Ishikawa (cell line): ENCODE measurements around the gene PANX3.

Experiments
- CEBPB ChIP-seq: IDR thresholded peaks from 2 replicates; pipeline ENCODE4 v1.6.1; 2012
- CREB1 ChIP-seq: IDR thresholded peaks from 2 replicates; pipeline ENCODE4 v1.6.1; 2012; ENCODE audit warnings: low read depth
- EGR1 ChIP-seq: IDR thresholded peaks from 2 replicates; pipeline ENCODE4 v1.6.1; 2012
- EP300 ChIP-seq: IDR thresholded peaks from 2 replicates; pipeline ENCODE4 v1.6.1; 2012; ENCODE audit warnings: borderline replicate concordance
- FOXM1 ChIP-seq: IDR thresholded peaks from 2 replicates; pipeline ENCODE4 v1.6.1; 2012; ENCODE audit warnings: low read depth, borderline replicate concordance
- NFIC ChIP-seq: IDR thresholded peaks from 2 replicates; pipeline ENCODE4 v1.6.1; 2012
- RAD21 ChIP-seq: IDR thresholded peaks from 2 replicates; pipeline ENCODE4 v1.6.1; 2012; ENCODE audit warnings: low read depth
- TAF1 ChIP-seq: IDR thresholded peaks from 2 replicates; pipeline ENCODE4 v1.6.1; 2012; ENCODE audit warnings: low read depth, mild to moderate bottlenecking
- TCF12 ChIP-seq: IDR thresholded peaks from 2 replicates; pipeline ENCODE4 v1.6.1; 2012; ENCODE audit warnings: low read depth
- TEAD4 ChIP-seq: IDR thresholded peaks from 2 replicates; pipeline ENCODE4 v1.6.1; 2012
- YY1 ChIP-seq: IDR thresholded peaks from 2 replicates; pipeline ENCODE4 v1.6.1; 2012; ENCODE audit warnings: low read depth
- ZBTB7A ChIP-seq: IDR thresholded peaks from 2 replicates; pipeline ENCODE4 v1.6.1; 2012; ENCODE audit warnings: low read depth
- TF ChIP-seq, protein P1 (sequence below): IDR thresholded peaks from 2 replicates; pipeline ENCODE4 v1.6.1; 2012; ENCODE audit warnings: low read depth, mild to moderate bottlenecking
- TF ChIP-seq, protein P2 (sequence below): IDR thresholded peaks from 2 replicates; pipeline ENCODE4 v1.6.1; 2012
- TF ChIP-seq, protein P3 (sequence below): IDR thresholded peaks from 2 replicates; pipeline ENCODE4 v1.6.1; 2012

Gene PANX3

DNA sequence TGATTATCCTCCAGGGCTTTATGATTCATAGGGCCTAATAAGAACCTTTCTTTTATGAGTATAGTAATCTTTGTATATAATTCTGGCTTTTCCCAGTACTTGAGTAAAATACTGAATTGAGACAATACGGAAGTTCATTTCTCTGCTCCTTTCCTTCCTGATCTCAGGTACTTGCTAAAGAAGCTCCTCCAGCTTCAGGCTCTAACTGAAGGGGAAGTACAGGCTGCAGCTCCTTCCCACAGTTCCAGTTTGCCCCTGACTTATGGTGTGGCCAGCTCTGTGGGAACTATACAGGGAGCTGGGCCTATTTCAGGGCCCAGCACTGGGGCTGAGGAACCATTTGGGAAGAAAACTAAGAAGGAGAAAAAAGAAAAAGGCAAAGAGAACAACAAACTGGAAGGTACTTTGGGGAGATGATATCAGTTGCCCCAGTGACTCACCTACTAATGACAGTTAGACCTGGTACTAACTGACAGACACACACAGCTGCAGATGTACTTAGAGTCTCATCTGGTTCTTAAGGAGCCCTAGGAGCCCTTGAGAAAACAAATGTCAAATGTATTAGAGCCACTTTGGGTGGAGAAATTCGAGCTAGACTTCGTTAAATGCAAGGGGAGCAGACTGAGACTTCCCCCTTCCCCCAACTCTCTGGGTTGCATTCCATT is 14.4 kb downstream of the PANX3 start:
- TF ChIP-seq YY1 (no peak), TCF12 (no peak), FOXM1 (no peak), NFIC (no peak), CREB1 (no peak), CEBPB (no peak), TEAD4 (no peak), ZBTB7A (no peak)
- TF ChIP-seq, protein P1, sequence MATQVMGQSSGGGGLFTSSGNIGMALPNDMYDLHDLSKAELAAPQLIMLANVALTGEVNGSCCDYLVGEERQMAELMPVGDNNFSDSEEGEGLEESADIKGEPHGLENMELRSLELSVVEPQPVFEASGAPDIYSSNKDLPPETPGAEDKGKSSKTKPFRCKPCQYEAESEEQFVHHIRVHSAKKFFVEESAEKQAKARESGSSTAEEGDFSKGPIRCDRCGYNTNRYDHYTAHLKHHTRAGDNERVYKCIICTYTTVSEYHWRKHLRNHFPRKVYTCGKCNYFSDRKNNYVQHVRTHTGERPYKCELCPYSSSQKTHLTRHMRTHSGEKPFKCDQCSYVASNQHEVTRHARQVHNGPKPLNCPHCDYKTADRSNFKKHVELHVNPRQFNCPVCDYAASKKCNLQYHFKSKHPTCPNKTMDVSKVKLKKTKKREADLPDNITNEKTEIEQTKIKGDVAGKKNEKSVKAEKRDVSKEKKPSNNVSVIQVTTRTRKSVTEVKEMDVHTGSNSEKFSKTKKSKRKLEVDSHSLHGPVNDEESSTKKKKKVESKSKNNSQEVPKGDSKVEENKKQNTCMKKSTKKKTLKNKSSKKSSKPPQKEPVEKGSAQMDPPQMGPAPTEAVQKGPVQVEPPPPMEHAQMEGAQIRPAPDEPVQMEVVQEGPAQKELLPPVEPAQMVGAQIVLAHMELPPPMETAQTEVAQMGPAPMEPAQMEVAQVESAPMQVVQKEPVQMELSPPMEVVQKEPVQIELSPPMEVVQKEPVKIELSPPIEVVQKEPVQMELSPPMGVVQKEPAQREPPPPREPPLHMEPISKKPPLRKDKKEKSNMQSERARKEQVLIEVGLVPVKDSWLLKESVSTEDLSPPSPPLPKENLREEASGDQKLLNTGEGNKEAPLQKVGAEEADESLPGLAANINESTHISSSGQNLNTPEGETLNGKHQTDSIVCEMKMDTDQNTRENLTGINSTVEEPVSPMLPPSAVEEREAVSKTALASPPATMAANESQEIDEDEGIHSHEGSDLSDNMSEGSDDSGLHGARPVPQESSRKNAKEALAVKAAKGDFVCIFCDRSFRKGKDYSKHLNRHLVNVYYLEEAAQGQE, result no peak
- TF ChIP-seq, protein P2, sequence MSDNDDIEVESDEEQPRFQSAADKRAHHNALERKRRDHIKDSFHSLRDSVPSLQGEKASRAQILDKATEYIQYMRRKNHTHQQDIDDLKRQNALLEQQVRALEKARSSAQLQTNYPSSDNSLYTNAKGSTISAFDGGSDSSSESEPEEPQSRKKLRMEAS, result no peak
- TF ChIP-seq, protein P3, sequence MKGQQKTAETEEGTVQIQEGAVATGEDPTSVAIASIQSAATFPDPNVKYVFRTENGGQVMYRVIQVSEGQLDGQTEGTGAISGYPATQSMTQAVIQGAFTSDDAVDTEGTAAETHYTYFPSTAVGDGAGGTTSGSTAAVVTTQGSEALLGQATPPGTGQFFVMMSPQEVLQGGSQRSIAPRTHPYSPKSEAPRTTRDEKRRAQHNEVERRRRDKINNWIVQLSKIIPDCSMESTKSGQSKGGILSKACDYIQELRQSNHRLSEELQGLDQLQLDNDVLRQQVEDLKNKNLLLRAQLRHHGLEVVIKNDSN, result no peak

DNA sequence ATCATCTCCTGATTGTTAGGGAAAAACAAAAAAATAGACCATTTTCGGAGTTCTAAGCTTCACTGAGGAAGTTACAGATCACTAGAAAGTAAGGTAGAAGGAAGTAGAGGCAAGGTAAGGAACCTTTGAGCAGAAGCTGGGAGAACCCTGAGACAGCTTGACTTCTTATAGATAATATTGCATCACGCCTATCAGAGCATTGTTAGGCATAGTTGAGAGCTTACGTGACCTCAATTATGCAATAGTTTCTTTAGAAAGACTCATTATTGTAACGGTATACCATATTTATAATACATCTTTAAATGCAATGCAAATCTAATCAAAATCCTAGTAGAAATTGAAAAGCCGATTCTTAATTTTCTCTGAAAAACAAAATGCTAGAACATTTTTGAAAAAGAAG is 16.3 kb downstream of the PANX3 start:
- TF ChIP-seq FOXM1 (no peak), CEBPB (no peak), RAD21 (no peak), YY1 (no peak), TAF1 (no peak), CREB1 (no peak), ZBTB7A (no peak), TEAD4 (no peak), TCF12 (no peak), NFIC (no peak)
- TF ChIP-seq, protein P3, result no peak
- TF ChIP-seq, protein P1, result no peak
- TF ChIP-seq, protein P2, result no peak

DNA sequence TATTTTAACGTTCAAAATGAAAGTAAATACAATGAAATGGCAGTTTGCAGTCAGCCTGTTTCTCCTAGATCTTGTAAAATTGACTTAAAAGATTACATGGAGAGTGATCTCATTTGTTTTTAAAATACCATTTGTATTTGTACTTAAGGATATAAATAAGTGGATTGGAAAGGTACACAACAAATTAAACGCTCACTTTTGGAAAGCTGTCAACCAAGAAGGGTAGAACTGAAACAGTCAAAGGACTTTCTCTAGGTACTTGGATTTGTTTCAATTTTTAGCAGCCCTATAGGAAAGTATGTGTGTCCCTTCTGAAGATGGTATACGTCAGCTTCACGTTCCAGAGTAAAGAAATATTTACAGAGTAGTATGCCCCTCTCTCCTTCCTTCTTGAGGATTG is 18.7 kb downstream of the PANX3 start:
- TF ChIP-seq EP300, result no peak
- TF ChIP-seq FOXM1, result no peak
- TF ChIP-seq NFIC, result no peak
- TF ChIP-seq TAF1, result no peak
- TF ChIP-seq RAD21, result no peak
- TF ChIP-seq, protein P1, result no peak
- no peak for TF ChIP-seq EGR1
- TF ChIP-seq, protein P2, result no peak

DNA sequence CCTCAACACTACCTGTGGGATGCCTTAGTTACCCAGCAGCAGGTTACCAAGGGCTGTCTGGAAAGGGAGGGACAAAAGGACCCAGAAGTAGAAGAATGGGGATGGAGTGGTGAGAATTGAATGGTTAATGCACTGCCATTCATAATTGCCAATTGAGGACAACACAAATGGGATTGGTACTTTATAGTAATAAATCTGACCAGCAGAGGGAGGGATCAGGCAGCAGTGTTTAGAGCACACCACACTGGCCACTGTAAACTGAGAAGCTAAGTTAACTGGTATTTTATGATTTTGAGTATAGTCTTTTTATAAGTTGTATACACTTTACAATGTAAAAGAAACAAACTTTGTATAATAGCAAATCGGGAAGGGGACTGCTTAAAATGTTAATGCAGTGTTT is 22.1 kb downstream of the PANX3 start:
- TF ChIP-seq, protein P1, result no peak
- no peak for TF ChIP-seq EP300
- no peak for TF ChIP-seq TEAD4
- TF ChIP-seq CEBPB, result no peak
- no peak for TF ChIP-seq RAD21
